Measurements from ENCODE around the gene GYS2.

Gene GYS2

GRCh38 chr12:21552635-21553328 lies 51.9 kb downstream of the GYS2 start:
- no peak for DNase-seq

- peak; percentile 62 for DNase-seq
Observed at GRCh38 chr12:21551841-21552465, 52.7 kb downstream of the GYS2 start.

- DNase-seq, result no peak
Observed at GRCh38 chr12:21547437-21547836, 57.2 kb downstream of the GYS2 start.

GRCh38 chr12:21546716-21547115 lies 57.9 kb downstream of the GYS2 start:
- DNase-seq, result no peak

GRCh38 chr12:21545557-21545956 lies 59.1 kb downstream of the GYS2 start:
- DNase-seq, result no peak

GRCh38 chr12:21543151-21543550 lies 61.5 kb downstream of the GYS2 start:
- no peak for DNase-seq

GRCh38 chr12:21542403-21542802 lies 62.2 kb downstream of the GYS2 start:
- no peak for DNase-seq

GRCh38 chr12:21541773-21542172 lies 62.9 kb downstream of the GYS2 start:
- no peak for DNase-seq

- DNase-seq, result no peak
Observed at GRCh38 chr12:21539797-21540196, 64.8 kb downstream of the GYS2 start.

- DNase-seq, result no peak
Observed at GRCh38 chr12:21538061-21538653, 66.5 kb downstream of the GYS2 start.

GRCh38 chr12:21529456-21529855 lies 75.2 kb downstream of the GYS2 start:
- no peak for DNase-seq

- peak; percentile 74 for DNase-seq
Observed at GRCh38 chr12:21528953-21529352, 75.7 kb downstream of the GYS2 start.

GRCh38 chr12:21527451-21528180 lies 77.0 kb downstream of the GYS2 start:
- DNase-seq, result peak; percentile 97

GRCh38 chr12:21526721-21527345 lies 77.8 kb downstream of the GYS2 start:
- DNase-seq, result peak; percentile 85

- peak; percentile 82 for DNase-seq
Observed at GRCh38 chr12:21526053-21526452, 78.6 kb downstream of the GYS2 start, which contains the start of gene SPX. SPX (plus strand) TSS chr12:21526296; CDS start chr12:21526473, 177 bp downstream.

- no peak for DNase-seq
Observed at GRCh38 chr12:21523148-21523547, 81.5 kb downstream of the GYS2 start.

GRCh38 chr12:21521541-21521940 lies 83.1 kb downstream of the GYS2 start:
- DNase-seq, result no peak

- DNase-seq, result no peak
Observed at GRCh38 chr12:21518451-21518850, 86.2 kb downstream of the GYS2 start.

GRCh38 chr12:21516281-21516680 lies 88.4 kb downstream of the GYS2 start:
- no peak for DNase-seq

- DNase-seq, result no peak
Observed at GRCh38 chr12:21509768-21510167, 94.9 kb downstream of the GYS2 start.

GRCh38 chr12:21507849-21508248 lies 96.8 kb downstream of the GYS2 start:
- DNase-seq, result no peak

- DNase-seq, result no peak
Observed at GRCh38 chr12:21505888-21506287, 98.8 kb downstream of the GYS2 start.

- no peak for DNase-seq
Observed at GRCh38 chr12:21502872-21503271, 101.8 kb downstream of the GYS2 start.

Measured in NCI-H2171 treated with DMSO at 0.1 percent for 48 hours (cell line).